Measurements from ENCODE around the gene TUBGCP3.

DNA sequence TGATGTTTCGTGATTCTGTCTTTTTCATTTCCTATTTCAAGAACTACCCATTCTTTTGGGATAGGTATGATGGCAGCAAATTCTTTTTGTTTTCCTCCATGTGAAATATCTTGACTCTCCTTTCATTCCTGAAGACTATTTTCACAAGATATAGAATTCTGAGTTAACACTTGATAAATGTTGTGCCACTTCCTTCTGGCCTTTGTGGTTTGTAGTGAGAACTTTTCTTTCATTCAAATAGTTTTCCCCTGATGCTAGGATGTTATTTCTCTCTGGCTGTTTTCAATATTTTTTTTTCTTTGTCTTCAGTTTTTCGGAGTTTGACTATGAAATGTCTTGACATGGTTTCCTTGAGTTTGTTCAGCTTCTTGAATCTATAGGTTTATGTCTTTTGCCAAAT lies 8.3 kb upstream of the TUBGCP3 start:
- TF ChIP-seq ZNF551 (CRISPR knock-in tag; IDR thresholded peaks at IDR 0.05): no peak
- TF ChIP-seq ZFP30 (CRISPR knock-in tag; IDR thresholded peaks at IDR 0.05; ENCODE audit: borderline replicate concordance): no peak
- TF ChIP-seq CC2D1A (IDR thresholded peaks at IDR 0.05): no peak
- TF ChIP-seq, protein P1, sequence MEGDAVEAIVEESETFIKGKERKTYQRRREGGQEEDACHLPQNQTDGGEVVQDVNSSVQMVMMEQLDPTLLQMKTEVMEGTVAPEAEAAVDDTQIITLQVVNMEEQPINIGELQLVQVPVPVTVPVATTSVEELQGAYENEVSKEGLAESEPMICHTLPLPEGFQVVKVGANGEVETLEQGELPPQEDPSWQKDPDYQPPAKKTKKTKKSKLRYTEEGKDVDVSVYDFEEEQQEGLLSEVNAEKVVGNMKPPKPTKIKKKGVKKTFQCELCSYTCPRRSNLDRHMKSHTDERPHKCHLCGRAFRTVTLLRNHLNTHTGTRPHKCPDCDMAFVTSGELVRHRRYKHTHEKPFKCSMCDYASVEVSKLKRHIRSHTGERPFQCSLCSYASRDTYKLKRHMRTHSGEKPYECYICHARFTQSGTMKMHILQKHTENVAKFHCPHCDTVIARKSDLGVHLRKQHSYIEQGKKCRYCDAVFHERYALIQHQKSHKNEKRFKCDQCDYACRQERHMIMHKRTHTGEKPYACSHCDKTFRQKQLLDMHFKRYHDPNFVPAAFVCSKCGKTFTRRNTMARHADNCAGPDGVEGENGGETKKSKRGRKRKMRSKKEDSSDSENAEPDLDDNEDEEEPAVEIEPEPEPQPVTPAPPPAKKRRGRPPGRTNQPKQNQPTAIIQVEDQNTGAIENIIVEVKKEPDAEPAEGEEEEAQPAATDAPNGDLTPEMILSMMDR (IDR thresholded peaks at IDR 0.05 in 2 of 3, conservative IDR thresholded peaks at IDR 0.05 in 1 of 3; ENCODE audit: insufficient read depth in 2 of 3, low read depth in 1 of 3, low read length in 3 of 3): no peak
- TF ChIP-seq ZSCAN29 (IDR thresholded peaks at IDR 0.05): no peak
- no peak for TF ChIP-seq CHD2 (IDR thresholded peaks at IDR 0.05; ENCODE audit: low read depth, low read length)
- TF ChIP-seq POLR2A (conservative IDR thresholded peaks at IDR 0.05): no peak
- no peak for TF ChIP-seq EZH2 (IDR thresholded peaks at IDR 0.05; ENCODE audit: borderline replicate concordance, low read depth, low read length)
- TF ChIP-seq JUN (IDR thresholded peaks at IDR 0.05; ENCODE audit: borderline replicate concordance, low read depth, low read length): no peak
- no peak for TF ChIP-seq JUN (CRISPR knock-in tag; IDR thresholded peaks at IDR 0.05; ENCODE audit: borderline replicate concordance)
- TF ChIP-seq SNRNP70 (optimal IDR thresholded peaks at IDR 0.05; ENCODE audit: low read depth, low read length): no peak
- TF ChIP-seq, protein P2, sequence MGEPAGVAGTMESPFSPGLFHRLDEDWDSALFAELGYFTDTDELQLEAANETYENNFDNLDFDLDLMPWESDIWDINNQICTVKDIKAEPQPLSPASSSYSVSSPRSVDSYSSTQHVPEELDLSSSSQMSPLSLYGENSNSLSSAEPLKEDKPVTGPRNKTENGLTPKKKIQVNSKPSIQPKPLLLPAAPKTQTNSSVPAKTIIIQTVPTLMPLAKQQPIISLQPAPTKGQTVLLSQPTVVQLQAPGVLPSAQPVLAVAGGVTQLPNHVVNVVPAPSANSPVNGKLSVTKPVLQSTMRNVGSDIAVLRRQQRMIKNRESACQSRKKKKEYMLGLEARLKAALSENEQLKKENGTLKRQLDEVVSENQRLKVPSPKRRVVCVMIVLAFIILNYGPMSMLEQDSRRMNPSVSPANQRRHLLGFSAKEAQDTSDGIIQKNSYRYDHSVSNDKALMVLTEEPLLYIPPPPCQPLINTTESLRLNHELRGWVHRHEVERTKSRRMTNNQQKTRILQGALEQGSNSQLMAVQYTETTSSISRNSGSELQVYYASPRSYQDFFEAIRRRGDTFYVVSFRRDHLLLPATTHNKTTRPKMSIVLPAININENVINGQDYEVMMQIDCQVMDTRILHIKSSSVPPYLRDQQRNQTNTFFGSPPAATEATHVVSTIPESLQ (CRISPR knock-in tag; IDR thresholded peaks at IDR 0.05): no peak
